Esophagus muscularis mucosa (tissue), 2 donors: Measurements from ENCODE around the gene MASP1.

Source experiments
- EP300 ChIP-seq: sonication (generic); formaldehyde crosslinking; IDR thresholded peaks from one replicate; pipeline ENCODE4 v1.6.1; 2017; ENCODE audit warnings: antibody characterized with exemption
- POLR2A ChIP-seq: fragments of 450-650 bp; IDR thresholded peaks from one replicate; pipeline ENCODE4 v1.6.1; 2017; ENCODE audit warnings: antibody characterized with exemption, moderate library complexity, mild to moderate bottlenecking, low read depth

DNA sequence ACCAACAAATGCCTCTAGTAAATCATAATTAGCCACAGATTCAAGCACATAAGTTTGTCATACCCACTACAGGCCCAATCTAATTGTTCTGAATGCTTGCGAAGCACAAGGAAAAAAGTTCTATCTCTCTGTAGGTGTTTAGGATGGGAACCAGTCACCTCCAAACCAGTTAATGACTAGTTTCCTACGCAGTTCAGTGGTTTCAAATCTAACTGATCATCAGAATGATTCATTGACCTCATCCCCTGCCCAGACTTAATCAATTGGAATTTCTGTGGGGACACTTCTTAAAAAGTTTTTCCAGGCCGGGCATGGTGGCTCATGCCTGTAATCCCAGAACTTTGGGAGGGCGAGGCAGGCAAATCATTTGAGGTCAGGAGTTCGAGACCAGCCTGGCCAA lies 24.3 kb upstream of the MASP1 start:
- no peak for TF ChIP-seq EP300
- TF ChIP-seq POLR2A: no peak
